Neural cell (in vitro differentiated cells): Measurements from ENCODE around the gene USP27X.

ENCODE experiments used
- EP300 ChIP-seq: fragments of 450-650 bp; conservative IDR thresholded peaks from 2 replicates; pipeline ENCODE4 v1.6.1; 2014; ENCODE audit warnings: antibody characterized with exemption, mild to moderate bottlenecking, moderate library complexity; ENCODE audit not compliant: poor library complexity, severe bottlenecking
- POLR2AphosphoS5 ChIP-seq: IDR thresholded peaks from 2 replicates; pipeline ENCODE4 v1.6.1; 2012
- TAF1 ChIP-seq: IDR thresholded peaks from 2 replicates; pipeline ENCODE4 v1.6.1; 2012; ENCODE audit warnings: low read depth
- TF ChIP-seq, protein P1 (sequence below): fragments of 450-650 bp; IDR thresholded peaks from 2 replicates; pipeline ENCODE4 v1.5.1; 2014; ENCODE audit warnings: antibody characterized with exemption, mild to moderate bottlenecking, moderate library complexity; ENCODE audit not compliant: poor library complexity, severe bottlenecking

DNA sequence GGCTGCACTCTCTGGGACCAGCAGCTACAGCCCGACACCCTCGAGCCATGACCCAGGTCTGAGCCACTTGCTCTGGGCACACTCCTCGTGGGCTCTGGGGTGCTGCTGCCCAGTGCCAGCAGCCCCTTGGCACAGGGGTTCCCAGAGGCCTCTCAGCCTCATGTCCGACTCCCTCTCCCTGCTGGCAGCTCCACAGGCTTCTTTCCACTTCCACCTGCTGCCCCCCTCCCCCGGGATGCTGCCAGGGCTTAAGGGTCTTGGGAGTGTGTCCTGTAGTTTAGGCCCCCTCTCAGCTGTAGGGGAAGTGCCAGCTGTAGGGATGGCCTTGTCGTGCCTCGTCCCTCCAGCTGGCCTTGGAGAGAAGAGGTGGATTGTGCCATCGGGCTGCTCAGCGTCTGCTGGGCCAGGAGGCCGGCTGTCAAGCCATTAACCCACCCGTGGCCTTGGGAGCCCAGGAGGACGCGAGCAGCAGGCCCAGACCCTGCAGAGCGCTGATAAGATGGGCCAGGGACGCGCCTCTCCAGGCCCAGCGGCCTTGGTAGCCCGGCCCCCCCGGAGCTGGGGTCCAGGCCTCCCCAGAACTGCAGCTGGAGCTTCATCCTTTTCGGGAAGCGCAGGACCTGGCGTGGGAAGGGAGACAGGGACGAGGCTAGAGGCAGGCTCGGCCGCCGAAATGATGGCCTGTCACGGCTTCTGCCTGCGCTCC lies 1.0 kb upstream of the USP27X start:
- TF ChIP-seq POLR2AphosphoS5: no peak
- TF ChIP-seq, protein P1, sequence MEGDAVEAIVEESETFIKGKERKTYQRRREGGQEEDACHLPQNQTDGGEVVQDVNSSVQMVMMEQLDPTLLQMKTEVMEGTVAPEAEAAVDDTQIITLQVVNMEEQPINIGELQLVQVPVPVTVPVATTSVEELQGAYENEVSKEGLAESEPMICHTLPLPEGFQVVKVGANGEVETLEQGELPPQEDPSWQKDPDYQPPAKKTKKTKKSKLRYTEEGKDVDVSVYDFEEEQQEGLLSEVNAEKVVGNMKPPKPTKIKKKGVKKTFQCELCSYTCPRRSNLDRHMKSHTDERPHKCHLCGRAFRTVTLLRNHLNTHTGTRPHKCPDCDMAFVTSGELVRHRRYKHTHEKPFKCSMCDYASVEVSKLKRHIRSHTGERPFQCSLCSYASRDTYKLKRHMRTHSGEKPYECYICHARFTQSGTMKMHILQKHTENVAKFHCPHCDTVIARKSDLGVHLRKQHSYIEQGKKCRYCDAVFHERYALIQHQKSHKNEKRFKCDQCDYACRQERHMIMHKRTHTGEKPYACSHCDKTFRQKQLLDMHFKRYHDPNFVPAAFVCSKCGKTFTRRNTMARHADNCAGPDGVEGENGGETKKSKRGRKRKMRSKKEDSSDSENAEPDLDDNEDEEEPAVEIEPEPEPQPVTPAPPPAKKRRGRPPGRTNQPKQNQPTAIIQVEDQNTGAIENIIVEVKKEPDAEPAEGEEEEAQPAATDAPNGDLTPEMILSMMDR: no peak
- no peak for TF ChIP-seq TAF1
- TF ChIP-seq EP300: no peak
